Measurements from ENCODE around the gene NFATC3.

The NFATC3 gene

GRCh38 chr16:68084504-68085258, 489 bp upstream of the NFATC3 start:
- no peak for DNase-seq (ENCODE audit: extremely low read depth, low read depth)
- TF ChIP-seq CTCF (IDR thresholded peaks at IDR 0.05; ENCODE audit: low read depth, low read length) = no peak

GRCh38 chr16:68086336-68086841, 1.2 kb downstream of the NFATC3 start:
- TF ChIP-seq CTCF (IDR thresholded peaks at IDR 0.05; ENCODE audit: low read depth, low read length) = no peak
- no peak for DNase-seq (ENCODE audit: extremely low read depth, low read depth)

GRCh38 chr16:68086860-68087268, 1.7 kb downstream of the NFATC3 start:
- no peak for TF ChIP-seq CTCF (IDR thresholded peaks at IDR 0.05; ENCODE audit: low read depth, low read length)
- DNase-seq (ENCODE audit: extremely low read depth, low read depth) = no peak

GRCh38 chr16:68087688-68088087, 2.5 kb downstream of the NFATC3 start:
- DNase-seq (ENCODE audit: extremely low read depth, low read depth) = no peak
- no peak for TF ChIP-seq CTCF (IDR thresholded peaks at IDR 0.05; ENCODE audit: low read depth, low read length)

GRCh38 chr16:68088130-68088972, 3.2 kb downstream of the NFATC3 start:
- no peak for TF ChIP-seq CTCF (IDR thresholded peaks at IDR 0.05; ENCODE audit: low read depth, low read length)
- DNase-seq (ENCODE audit: extremely low read depth, low read depth) = no peak

GRCh38 chr16:68089067-68089466, 3.9 kb downstream of the NFATC3 start:
- no peak for TF ChIP-seq CTCF (IDR thresholded peaks at IDR 0.05; ENCODE audit: low read depth, low read length)
- DNase-seq (ENCODE audit: extremely low read depth, low read depth) = no peak

- no peak for DNase-seq (ENCODE audit: extremely low read depth, low read depth)
- TF ChIP-seq CTCF (IDR thresholded peaks at IDR 0.05; ENCODE audit: low read depth, low read length) = no peak
These were observed 5.0 kb downstream of the NFATC3 start for GRCh38 chr16:68090130-68090529.

Measured in AG09319 (cell line).